ENCODE data around the gene CAMTA1. TPM values are rescaled to one million over a fixed set of nuclear protein-coding genes. Genes with fewer than 3 reads are reported as not detected.

Gene CAMTA1
- total and polyA plus RNA-seq, 9 of the 15 experiments (the other 6 are each of a cell fraction or from before 2014, with no cell fraction given): 43.9 to 161 (median 65.9) TPM

DNA sequence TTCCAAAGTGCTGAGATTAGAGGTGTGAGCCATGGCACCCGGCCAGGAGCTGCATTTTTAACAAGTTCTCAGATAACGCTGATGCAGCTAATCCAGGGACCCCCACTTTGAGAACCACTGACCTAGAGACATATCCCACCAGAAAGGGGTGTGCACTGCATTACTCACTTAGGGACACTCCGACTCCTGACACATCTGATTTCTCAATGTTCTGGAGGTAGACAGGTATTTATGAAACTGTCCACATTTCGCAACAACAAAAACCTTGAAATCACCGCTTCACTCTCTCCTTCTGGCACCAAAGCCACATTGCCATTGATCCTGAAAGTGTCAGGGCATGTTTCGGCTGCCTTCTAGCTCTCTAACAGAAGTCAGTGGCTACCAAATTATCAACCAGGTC, 23.2 kb upstream of the CAMTA1 start (continued):
- TF ChIP-seq, protein P1, sequence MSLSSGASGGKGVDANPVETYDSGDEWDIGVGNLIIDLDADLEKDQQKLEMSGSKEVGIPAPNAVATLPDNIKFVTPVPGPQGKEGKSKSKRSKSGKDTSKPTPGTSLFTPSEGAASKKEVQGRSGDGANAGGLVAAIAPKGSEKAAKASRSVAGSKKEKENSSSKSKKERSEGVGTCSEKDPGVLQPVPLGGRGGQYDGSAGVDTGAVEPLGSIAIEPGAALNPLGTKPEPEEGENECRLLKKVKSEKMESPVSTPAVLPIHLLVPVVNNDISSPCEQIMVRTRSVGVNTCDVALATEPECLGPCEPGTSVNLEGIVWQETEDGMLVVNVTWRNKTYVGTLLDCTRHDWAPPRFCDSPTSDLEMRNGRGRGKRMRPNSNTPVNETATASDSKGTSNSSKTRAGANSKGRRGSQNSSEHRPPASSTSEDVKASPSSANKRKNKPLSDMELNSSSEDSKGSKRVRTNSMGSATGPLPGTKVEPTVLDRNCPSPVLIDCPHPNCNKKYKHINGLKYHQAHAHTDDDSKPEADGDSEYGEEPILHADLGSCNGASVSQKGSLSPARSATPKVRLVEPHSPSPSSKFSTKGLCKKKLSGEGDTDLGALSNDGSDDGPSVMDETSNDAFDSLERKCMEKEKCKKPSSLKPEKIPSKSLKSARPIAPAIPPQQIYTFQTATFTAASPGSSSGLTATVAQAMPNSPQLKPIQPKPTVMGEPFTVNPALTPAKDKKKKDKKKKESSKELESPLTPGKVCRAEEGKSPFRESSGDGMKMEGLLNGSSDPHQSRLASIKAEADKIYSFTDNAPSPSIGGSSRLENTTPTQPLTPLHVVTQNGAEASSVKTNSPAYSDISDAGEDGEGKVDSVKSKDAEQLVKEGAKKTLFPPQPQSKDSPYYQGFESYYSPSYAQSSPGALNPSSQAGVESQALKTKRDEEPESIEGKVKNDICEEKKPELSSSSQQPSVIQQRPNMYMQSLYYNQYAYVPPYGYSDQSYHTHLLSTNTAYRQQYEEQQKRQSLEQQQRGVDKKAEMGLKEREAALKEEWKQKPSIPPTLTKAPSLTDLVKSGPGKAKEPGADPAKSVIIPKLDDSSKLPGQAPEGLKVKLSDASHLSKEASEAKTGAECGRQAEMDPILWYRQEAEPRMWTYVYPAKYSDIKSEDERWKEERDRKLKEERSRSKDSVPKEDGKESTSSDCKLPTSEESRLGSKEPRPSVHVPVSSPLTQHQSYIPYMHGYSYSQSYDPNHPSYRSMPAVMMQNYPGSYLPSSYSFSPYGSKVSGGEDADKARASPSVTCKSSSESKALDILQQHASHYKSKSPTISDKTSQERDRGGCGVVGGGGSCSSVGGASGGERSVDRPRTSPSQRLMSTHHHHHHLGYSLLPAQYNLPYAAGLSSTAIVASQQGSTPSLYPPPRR (CRISPR knock-in tag; IDR thresholded peaks at IDR 0.05; ENCODE audit: borderline replicate concordance): no peak
- TF ChIP-seq TAL1 (IDR thresholded peaks at IDR 0.05) (no peak), THAP12 (CRISPR knock-in tag; IDR thresholded peaks at IDR 0.05) (no peak), C11orf30 (IDR thresholded peaks at IDR 0.05; ENCODE audit: low read depth) (peak; percentile 51; the same call in 1 of the 2 replicates), NFYB (IDR thresholded peaks at IDR 0.05; ENCODE audit: extremely low read depth, insufficient read length) (no peak), MEF2D (tag; conservative IDR thresholded peaks at IDR 0.05; ENCODE audit: low read depth) (no peak), EWSR1 (IDR thresholded peaks at IDR 0.05; ENCODE audit: borderline replicate concordance, low read depth, partially characterized antibody) (no peak), PHF20 (IDR thresholded peaks at IDR 0.05; ENCODE audit: partially characterized antibody) (no peak), ZNF133 (CRISPR knock-in tag; IDR thresholded peaks at IDR 0.05) (no peak), MAX (CRISPR knock-in tag; IDR thresholded peaks at IDR 0.05) (no peak), POLR3A (IDR thresholded peaks at IDR 0.05; ENCODE audit: borderline replicate concordance, extremely low read depth, insufficient read depth, insufficient read length) (no peak), ZNF707 (CRISPR knock-in tag; conservative IDR thresholded peaks at IDR 0.05) (no peak), SLC30A9 (CRISPR knock-in tag; IDR thresholded peaks at IDR 0.05) (no peak), ATF7 (IDR thresholded peaks at IDR 0.05) (no peak), CSDE1 (IDR thresholded peaks at IDR 0.05) (no peak)
